ENCODE results near the gene CCDC191. TPM values are rescaled to one million over a fixed set of nuclear protein-coding genes. Genes with fewer than 3 reads are reported as not detected.

CCDC191 gene
- total and polyA plus RNA-seq, 9 of the 15 experiments (the other 6 are each of a cell fraction or from before 2014, with no cell fraction given): 0.10 to 0.55 (median 0.22) TPM

DNA sequence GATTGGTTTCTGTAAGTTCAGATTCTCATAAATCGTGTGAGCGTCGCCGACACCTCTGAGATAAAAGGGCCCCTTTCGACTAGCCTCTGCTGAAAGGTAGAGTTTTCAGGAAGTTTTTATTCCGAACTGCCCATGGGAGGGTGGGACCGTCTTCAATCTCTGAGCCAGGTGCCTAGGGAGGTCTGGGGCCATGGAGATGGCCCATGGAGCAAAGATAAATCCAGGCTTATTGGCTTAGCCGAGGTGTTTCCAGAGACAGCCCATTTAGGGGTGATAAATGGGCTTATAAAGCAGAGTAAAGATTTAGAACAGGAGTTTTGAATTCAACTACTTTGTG is 653 bp upstream of the CCDC191 start:
- peak overlapping the region; percentile 98 for H3K4me2 ChIP-seq (ENCODE audit: insufficient read depth, low read length)
- no peaks in the 10 kb centered on the region for H4K20me1 ChIP-seq (replicated peaks; ENCODE audit: control insufficient read depth, insufficient read depth, low read length)
- no peaks in the 10 kb centered on the region for H3K9me3 ChIP-seq (replicated peaks; ENCODE audit: control insufficient read depth, insufficient read depth, low read depth, low read length)
- in situ Hi-C loops (cut with MboI) (no loop called here), intact Hi-C loops (cut with micrococcal nuclease) (no loop called here)
- ChIA-PET POLR2A (no interaction called here), CTCF (ENCODE audit: low intra/inter-chr PET ratio) (no interaction called here)
- H3K36me3 ChIP-seq (ENCODE audit: control insufficient read depth, insufficient read depth, low read length): peaks cover 3% of the 10 kb centered on the region; the same call in 1 of the 3 replicates
- peak overlapping the region; percentile 43; the same call in 1 of the 3 replicates for H3K27ac ChIP-seq (ENCODE audit: extremely low read depth, low read depth, low read length)
- peak; percentile 48 for ATAC-seq
- H3K4me3 ChIP-seq: peak overlapping the region; percentile 56
- H2AFZ ChIP-seq (ENCODE audit: low read depth, low read length): peak overlapping the region; percentile 99
- H3K27me3 ChIP-seq (ENCODE audit: control insufficient read depth in 2 of 2, insufficient read depth in 2 of 2, low read length in 2 of 2): no peaks in the 10 kb centered on the region
- TSS peak; percentile 70 for BruUV-seq (replicated peaks)
- no peaks in the 10 kb centered on the region; a peak in 2 of 5 replicates for H3K4me1 ChIP-seq (replicated peaks in 1 of 2; ENCODE audit: control insufficient read depth in 2 of 2, insufficient read depth in 2 of 2, low read length in 2 of 2)
- peak overlapping the region; percentile 42 to 86; a peak in 3 of 4 replicates for H3K9ac ChIP-seq (ENCODE audit: insufficient read depth in 1 of 2, low read depth in 2 of 2, low read length in 2 of 2)
- no peaks in the 10 kb centered on the region for H3K9me1 ChIP-seq (ENCODE audit: control insufficient read depth, insufficient read depth, low read length)
- FAIRE-seq: no peak
- WGBS (ENCODE audit: insufficient coverage, low coverage, missing lambda C conversion rate): 0% methylated on average over 7 of the region's 8 CpGs
- DNase-seq (ENCODE audit: extremely low read depth in 1 of 4, low spot score in 3 of 4): no peak
- H3K79me2 ChIP-seq (ENCODE audit: control insufficient read depth, insufficient read depth, low read length): peaks cover 34% of the 10 kb centered on the region
- TF ChIP-seq L3MBTL2 (IDR thresholded peaks at IDR 0.05) (peak; percentile 6; the same call in 1 of the 2 replicates), ZNF354B (CRISPR knock-in tag; IDR thresholded peaks at IDR 0.05) (no peak), ZNF407 (IDR thresholded peaks at IDR 0.05; ENCODE audit: low read depth) (0 out of 2 replicates have a peak, but pooled peaks have one; percentile 5)

All from K562 (cell line).